ENCODE results near the gene HTR2B. TPM values are rescaled to one million over a fixed set of nuclear protein-coding genes. Genes with fewer than 3 reads are reported as not detected.

Gene HTR2B
- polyA plus RNA-seq, 1 experiment: 0.92 TPM

DNA sequence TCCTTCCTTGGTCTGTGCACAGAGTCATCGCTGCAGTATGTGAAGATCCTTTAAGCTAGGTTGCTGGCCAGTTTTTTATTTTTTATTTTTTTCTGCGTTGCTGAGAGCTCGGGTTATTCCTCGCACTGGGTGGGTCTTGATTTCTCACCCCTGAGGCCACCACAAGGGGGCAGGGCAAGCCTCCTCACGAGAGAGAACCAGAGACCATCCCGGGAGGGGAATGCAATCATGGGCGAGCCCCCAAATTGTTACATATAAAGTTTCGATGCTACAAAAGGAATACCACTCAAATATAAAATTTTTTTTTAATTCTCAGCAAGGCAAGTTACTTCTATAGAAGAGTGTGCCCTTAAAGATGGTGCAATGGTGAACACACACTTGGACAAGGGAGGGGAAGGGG, 24.9 kb downstream of the HTR2B start:
- ChIA-PET POLR2A (no interaction called here), CTCF (no interaction called here)
- TF ChIP-seq, protein P1, sequence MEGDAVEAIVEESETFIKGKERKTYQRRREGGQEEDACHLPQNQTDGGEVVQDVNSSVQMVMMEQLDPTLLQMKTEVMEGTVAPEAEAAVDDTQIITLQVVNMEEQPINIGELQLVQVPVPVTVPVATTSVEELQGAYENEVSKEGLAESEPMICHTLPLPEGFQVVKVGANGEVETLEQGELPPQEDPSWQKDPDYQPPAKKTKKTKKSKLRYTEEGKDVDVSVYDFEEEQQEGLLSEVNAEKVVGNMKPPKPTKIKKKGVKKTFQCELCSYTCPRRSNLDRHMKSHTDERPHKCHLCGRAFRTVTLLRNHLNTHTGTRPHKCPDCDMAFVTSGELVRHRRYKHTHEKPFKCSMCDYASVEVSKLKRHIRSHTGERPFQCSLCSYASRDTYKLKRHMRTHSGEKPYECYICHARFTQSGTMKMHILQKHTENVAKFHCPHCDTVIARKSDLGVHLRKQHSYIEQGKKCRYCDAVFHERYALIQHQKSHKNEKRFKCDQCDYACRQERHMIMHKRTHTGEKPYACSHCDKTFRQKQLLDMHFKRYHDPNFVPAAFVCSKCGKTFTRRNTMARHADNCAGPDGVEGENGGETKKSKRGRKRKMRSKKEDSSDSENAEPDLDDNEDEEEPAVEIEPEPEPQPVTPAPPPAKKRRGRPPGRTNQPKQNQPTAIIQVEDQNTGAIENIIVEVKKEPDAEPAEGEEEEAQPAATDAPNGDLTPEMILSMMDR (IDR thresholded peaks at IDR 0.05; ENCODE audit: insufficient read depth, low read depth, low read length): no peak
- Histone ChIP-seq H3K27me3 (ENCODE audit: control insufficient read depth, insufficient read depth, low read length) (no peaks in the 10 kb centered on the region), H3K36me3 (ENCODE audit: control insufficient read depth, insufficient read depth, low read length) (peaks cover 5% of the 10 kb centered on the region), H3K4me3 (ENCODE audit: low read depth, low read length) (no peak overlapping the region)
- DNase-seq (ENCODE audit: low read depth): no peak

- ChIA-PET POLR2A (no interaction called here), CTCF (interaction anchor here (0.8 to 3.9 kb wide), 3 partner anchors 9 to 307 kb away, joined by 3 to 15 read pairs (median 8); no protein-coding TSS in a partner anchor)
- H3K4me3 ChIP-seq (ENCODE audit: low read depth, low read length): no peak overlapping the region
- H3K36me3 ChIP-seq (ENCODE audit: control insufficient read depth, insufficient read depth, low read length): peaks cover 6% of the 10 kb centered on the region; the same call in 1 of the 2 replicates
- no peak for DNase-seq (ENCODE audit: low read depth)
- TF ChIP-seq, protein P1 (IDR thresholded peaks at IDR 0.05; ENCODE audit: insufficient read depth, low read depth, low read length): no peak
- no peaks in the 10 kb centered on the region for H3K27me3 ChIP-seq (ENCODE audit: control insufficient read depth, insufficient read depth, low read length)
Observed at GRCh38 chr2:231094736-231095346, 30.0 kb downstream of the HTR2B start.

DNA sequence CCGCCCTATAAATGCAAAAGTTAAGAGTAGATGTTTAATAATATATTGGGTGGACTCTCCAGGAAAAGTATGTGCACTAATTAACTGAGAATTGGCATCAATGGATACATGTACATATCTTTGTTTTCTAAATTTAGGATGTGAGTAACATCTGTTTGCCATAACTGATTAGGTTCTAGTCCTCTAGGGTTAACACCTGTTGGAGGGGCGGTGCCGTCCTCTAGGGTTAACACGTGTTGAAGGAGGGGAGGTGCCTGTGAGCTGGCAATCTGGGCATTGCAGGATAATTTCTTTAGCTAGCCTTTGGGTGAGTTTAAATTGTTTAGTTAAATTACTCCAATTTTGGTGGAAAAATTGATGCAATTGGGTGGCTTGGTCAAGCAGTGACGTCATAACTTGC, 30.9 kb downstream of the HTR2B start:
- no peak for DNase-seq (ENCODE audit: low read depth)
- Histone ChIP-seq H3K36me3 (ENCODE audit: control insufficient read depth, insufficient read depth, low read length) (peaks cover 4% of the 10 kb centered on the region; the same call in 1 of the 2 replicates), H3K27me3 (ENCODE audit: control insufficient read depth, insufficient read depth, low read length) (no peaks in the 10 kb centered on the region), H3K4me3 (ENCODE audit: low read depth, low read length) (no peak overlapping the region)
- POLR2A ChIA-PET: no interaction called here
- CTCF ChIA-PET: interaction anchor here (3.9 kb wide), 1 partner anchor 98 kb away, joined by 15 read pairs; no protein-coding TSS in a partner anchor
- TF ChIP-seq, protein P1 (IDR thresholded peaks at IDR 0.05; ENCODE audit: insufficient read depth, low read depth, low read length): no peak

DNA sequence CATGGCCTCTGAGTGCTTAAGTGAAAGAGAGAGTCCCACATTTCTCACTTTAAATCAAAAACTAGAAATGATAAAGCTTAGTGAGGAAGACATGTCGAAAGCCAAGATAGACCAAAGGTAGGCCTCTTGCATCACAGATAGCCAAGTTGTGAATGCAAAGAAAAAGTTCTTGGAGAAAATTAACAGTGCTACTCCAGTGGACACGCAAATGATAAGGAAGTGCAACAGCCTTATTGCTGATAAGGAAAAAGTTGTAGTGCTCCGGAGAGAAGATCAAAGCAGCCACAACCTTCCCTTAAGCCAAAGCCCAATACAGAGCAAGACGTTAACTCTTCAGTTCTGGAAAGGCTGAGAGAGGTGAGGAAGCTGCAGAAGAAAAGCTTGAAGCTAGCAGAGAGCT, 36.1 kb downstream of the HTR2B start:
- H3K4me3 ChIP-seq (ENCODE audit: low read depth, low read length): no peak overlapping the region
- TF ChIP-seq, protein P1 (IDR thresholded peaks at IDR 0.05; ENCODE audit: insufficient read depth, low read depth, low read length): no peak
- H3K36me3 ChIP-seq (ENCODE audit: control insufficient read depth, insufficient read depth, low read length): peaks cover 13% of the 10 kb centered on the region
- POLR2A ChIA-PET: no interaction called here
- CTCF ChIA-PET: interaction anchor here (0.6 kb wide), 1 partner anchor 314 kb away, joined by 3 read pairs; no protein-coding TSS in a partner anchor
- DNase-seq (ENCODE audit: low read depth): no peak
- H3K27me3 ChIP-seq (ENCODE audit: control insufficient read depth, insufficient read depth, low read length): no peaks in the 10 kb centered on the region

DNA sequence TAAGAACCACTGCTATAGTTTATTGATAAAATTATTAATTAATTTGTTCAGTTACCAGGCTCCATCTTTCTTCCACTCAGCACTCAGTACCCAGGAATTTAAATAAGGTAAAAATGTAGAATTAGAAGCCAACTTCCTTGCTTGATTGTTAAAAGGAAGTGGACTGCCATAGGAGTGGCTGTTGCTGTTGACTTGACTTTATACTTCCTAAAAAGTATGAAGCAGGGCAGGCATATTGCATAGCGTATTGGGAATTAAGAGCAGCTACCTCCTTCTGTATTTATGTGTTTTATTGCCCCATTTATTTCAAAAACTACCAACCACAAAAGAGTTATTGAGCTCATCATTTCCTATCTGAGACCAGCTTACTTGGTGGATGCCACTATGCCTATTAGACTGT, 40.3 kb downstream of the HTR2B start:
- ChIA-PET POLR2A (no interaction called here), CTCF (interaction anchor here (1.6 kb wide), 1 partner anchor 14 kb away, joined by 3 read pairs; no protein-coding TSS in a partner anchor)
- H3K27me3 ChIP-seq (ENCODE audit: control insufficient read depth, insufficient read depth, low read length): no peaks in the 10 kb centered on the region
- TF ChIP-seq, protein P1 (IDR thresholded peaks at IDR 0.05; ENCODE audit: insufficient read depth, low read depth, low read length): no peak
- no peak overlapping the region for H3K4me3 ChIP-seq (ENCODE audit: low read depth, low read length)
- peaks cover 15% of the 10 kb centered on the region for H3K36me3 ChIP-seq (ENCODE audit: control insufficient read depth, insufficient read depth, low read length)
- DNase-seq (ENCODE audit: low read depth): no peak
